Measurements from ENCODE around the gene ATG13.
"Not testable (repeated sequence)": the region's sequence is repeated elsewhere in the genome, so short reads cannot be mapped to it uniquely, and the experiment has no call there.

The ATG13 gene

GRCh38 chr11:46697723-46698122 lies 80.4 kb downstream of the ATG13 start:
- DNase-seq (ENCODE audit: low read depth in 2 of 2) = no peak

GRCh38 chr11:46698597-46698996 lies 81.2 kb downstream of the ATG13 start:
- DNase-seq (ENCODE audit: low read depth in 2 of 2) = no peak

GRCh38 chr11:46700241-46701077 lies 83.1 kb downstream of the ATG13 start, which contains the start of the genes ARHGAP1 and ZNF408:
Gene ARHGAP1 (minus strand): TSS chr11:46700619. CDS start chr11:46696107, 4,512 bp downstream.
Gene ZNF408 (plus strand): TSS chr11:46701031. CDS start chr11:46701048, 17 bp downstream.
- DNase-seq (ENCODE audit: low read depth in 2 of 2) = peak; percentile 98 to 100

- DNase-seq (ENCODE audit: low read depth in 2 of 2) = no peak
Measured at GRCh38 chr11:46701078-46701654, 83.8 kb downstream of the ATG13 start.

- no peak for DNase-seq (ENCODE audit: low read depth in 2 of 2)
Measured at GRCh38 chr11:46705070-46705688, 87.8 kb downstream of the ATG13 start.

GRCh38 chr11:46706886-46707285 lies 89.5 kb downstream of the ATG13 start:
- no peak for DNase-seq (ENCODE audit: low read depth in 2 of 2)

- DNase-seq (ENCODE audit: low read depth in 2 of 2) = not testable (repeated sequence)
Measured at GRCh38 chr11:46709351-46709750, 92.0 kb downstream of the ATG13 start.

- DNase-seq (ENCODE audit: low read depth in 2 of 2) = no peak
Measured at GRCh38 chr11:46710821-46711269, 93.5 kb downstream of the ATG13 start.

- no peak for DNase-seq (ENCODE audit: low read depth in 2 of 2)
Measured at GRCh38 chr11:46711303-46711702, 94.0 kb downstream of the ATG13 start.

GRCh38 chr11:46712874-46713576 lies 95.7 kb downstream of the ATG13 start:
- no peak for DNase-seq (ENCODE audit: low read depth in 2 of 2)

GRCh38 chr11:46717825-46718154 lies 100.4 kb downstream of the ATG13 start:
- not testable (repeated sequence) for DNase-seq (ENCODE audit: low read depth in 2 of 2)

- no peak for DNase-seq (ENCODE audit: low read depth in 2 of 2)
Measured at GRCh38 chr11:46718155-46719019, 101.0 kb downstream of the ATG13 start.

GRCh38 chr11:46719048-46719542 lies 101.7 kb downstream of the ATG13 start, which contains the start of gene F2:
Gene F2 (plus strand): TSS chr11:46719213. CDS start chr11:46719236, 23 bp downstream.
- DNase-seq (ENCODE audit: low read depth in 2 of 2) = no peak

GRCh38 chr11:46719543-46720218 lies 102.3 kb downstream of the ATG13 start:
- DNase-seq (ENCODE audit: low read depth in 2 of 2) = no peak

GRCh38 chr11:46721286-46721685 lies 103.9 kb downstream of the ATG13 start:
- DNase-seq (ENCODE audit: low read depth in 2 of 2) = no peak

GRCh38 chr11:46722566-46723358 lies 105.4 kb downstream of the ATG13 start:
- no peak for DNase-seq (ENCODE audit: low read depth in 2 of 2)

GRCh38 chr11:46723359-46723680 lies 106.0 kb downstream of the ATG13 start:
- DNase-seq (ENCODE audit: low read depth in 2 of 2) = no peak

- no peak for DNase-seq (ENCODE audit: low read depth in 2 of 2)
Measured at GRCh38 chr11:46724088-46724487, 106.7 kb downstream of the ATG13 start.

Data from stimulated activated CD4-positive, alpha-beta T cell treated with anti-CD3 and anti-CD28 coated beads, Interleukin-4, amount 100 ng/mL, for 48 hours (primary cell).